ENCODE data around the gene SNX5.

Gene SNX5

GRCh38 chr20:17895641-17896171, 72.9 kb downstream of the SNX5 start:
- no peak for DNase-seq (ENCODE audit: insufficient read length, low spot score)
- FAIRE-seq = no peak
- no peak for TF ChIP-seq CTCF (IDR thresholded peaks at IDR 0.05; ENCODE audit: insufficient read depth, missing control alignments)

- FAIRE-seq = no peak
- no peak for DNase-seq (ENCODE audit: insufficient read length, low spot score)
- no peak for TF ChIP-seq CTCF (IDR thresholded peaks at IDR 0.05; ENCODE audit: insufficient read depth, missing control alignments)
Measured at GRCh38 chr20:17893445-17893844, 75.1 kb downstream of the SNX5 start.

- no peak for TF ChIP-seq CTCF (IDR thresholded peaks at IDR 0.05; ENCODE audit: insufficient read depth, missing control alignments)
- no peak for FAIRE-seq
- DNase-seq (ENCODE audit: insufficient read length, low spot score) = no peak
Measured at GRCh38 chr20:17892189-17892938, 76.2 kb downstream of the SNX5 start.

Data from D721Med (cell line).